ENCODE measurements around the gene ZDHHC11B.
"Not testable (repeated sequence)": the region's sequence is repeated elsewhere in the genome, so short reads cannot be mapped to it uniquely, and the experiment has no call there.

Gene ZDHHC11B

DNA sequence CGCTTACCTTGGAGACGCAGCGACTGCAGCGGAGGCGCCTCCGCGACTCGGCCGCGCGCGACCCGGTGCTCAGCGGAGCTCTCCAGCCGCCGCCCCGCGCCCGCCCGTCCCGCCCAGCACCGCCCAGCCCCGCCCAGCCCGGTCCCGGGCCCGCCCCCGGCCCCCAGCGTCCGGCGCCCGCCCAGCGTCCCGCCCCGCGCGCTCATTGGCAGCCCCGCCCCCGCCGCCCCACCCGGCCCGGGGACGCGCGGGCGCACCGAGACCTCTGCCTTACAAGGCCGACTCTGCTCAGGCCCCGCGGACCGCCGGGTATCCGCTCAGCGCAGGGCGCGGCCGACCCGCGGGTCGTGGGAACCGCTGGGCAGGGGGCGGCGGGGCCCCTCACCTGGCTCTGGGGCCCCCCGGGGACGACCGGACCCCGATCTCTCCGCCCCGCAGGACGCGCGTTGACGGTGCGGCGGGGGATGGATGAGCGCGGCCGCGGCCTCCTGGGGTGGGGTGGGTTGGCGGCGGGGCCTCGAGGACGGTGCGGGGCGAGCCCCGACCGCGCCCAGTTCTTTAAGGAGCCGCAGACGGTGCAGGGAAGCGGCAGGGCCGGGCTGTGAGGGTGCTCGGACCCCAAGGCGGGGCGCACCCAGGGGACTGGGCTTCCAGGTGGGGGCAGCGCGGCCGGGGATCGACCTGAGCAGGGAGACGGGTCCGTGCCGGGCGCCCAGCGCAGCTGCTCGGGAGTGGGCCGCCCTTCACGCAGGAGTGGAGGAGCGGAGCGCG, 91.1 kb downstream of the ZDHHC11B start, which contains the start of gene TPPP:
Gene TPPP (minus strand): TSS at position 82 of the 771 bp plus-strand sequence. CDS start 15,292 bp downstream, outside the sequence.
- not testable (repeated sequence) for H3K18ac ChIP-seq (ENCODE audit: low read length); H3K27ac ChIP-seq (ENCODE audit: low read depth, low read length); H2BK120ac ChIP-seq (ENCODE audit: insufficient read depth, low read length, poor library complexity); H3K79me2 ChIP-seq (ENCODE audit: control insufficient read depth, insufficient read depth, low read length, poor library complexity); H3K14ac ChIP-seq (ENCODE audit: low read length); H3K4ac ChIP-seq (ENCODE audit: low read depth, low read length); H4K12ac ChIP-seq (ENCODE audit: low read depth, low read length); H4K91ac ChIP-seq (ENCODE audit: low read depth, low read length); H2BK5ac ChIP-seq (ENCODE audit: low read depth, low read length, poor library complexity); H2AK5ac ChIP-seq (ENCODE audit: low read length); H2BK12ac ChIP-seq (ENCODE audit: low read length); H3K4me1 ChIP-seq (ENCODE audit: control insufficient read depth in 1 of 2, insufficient read depth in 2 of 2, low read length in 2 of 2); H2AFZ ChIP-seq (ENCODE audit: insufficient read depth, low read length, poor library complexity); H3K9ac ChIP-seq (ENCODE audit: low read length); H3K23ac ChIP-seq (ENCODE audit: low read length); H3K36me3 ChIP-seq (ENCODE audit: control insufficient read depth in 1 of 2, insufficient read depth in 2 of 2, low read length in 2 of 2); H3K9me3 ChIP-seq (ENCODE audit: insufficient read depth, low read depth, low read length); H3K27me3 ChIP-seq (ENCODE audit: insufficient read depth, low read length); H3K79me1 ChIP-seq (ENCODE audit: low read length)
- peak; percentile 63 to 80 for DNase-seq
- Histone ChIP-seq H3K4me2 (ENCODE audit: low read length) (peak within 1 kb of the TSS; percentile 85), H3K4me3 (ENCODE audit: low read depth, low read length) (peak within 1 kb of the TSS; percentile 62), H4K8ac (ENCODE audit: low read depth, low read length) (peak within 1 kb of the TSS; percentile 28)
- WGBS (ENCODE audit: extremely low coverage, insufficient coverage, insufficient read length) = no CpG with 5 or more reads among the region's 109 CpGs

GRCh38 chr5:692529-693041, 91.9 kb downstream of the ZDHHC11B start:
- not testable (repeated sequence) for H3K4me1 ChIP-seq (ENCODE audit: control insufficient read depth in 1 of 2, insufficient read depth in 2 of 2, low read length in 2 of 2); H2BK5ac ChIP-seq (ENCODE audit: low read depth, low read length, poor library complexity); H3K79me1 ChIP-seq (ENCODE audit: low read length); H3K36me3 ChIP-seq (ENCODE audit: control insufficient read depth in 1 of 2, insufficient read depth in 2 of 2, low read length in 2 of 2); H2AFZ ChIP-seq (ENCODE audit: insufficient read depth, low read length, poor library complexity); H3K9me3 ChIP-seq (ENCODE audit: insufficient read depth, low read depth, low read length); H3K9ac ChIP-seq (ENCODE audit: low read length); H3K79me2 ChIP-seq (ENCODE audit: control insufficient read depth, insufficient read depth, low read length, poor library complexity); H2BK12ac ChIP-seq (ENCODE audit: low read length); H3K4me3 ChIP-seq (ENCODE audit: low read depth, low read length); H3K27me3 ChIP-seq (ENCODE audit: insufficient read depth, low read length); H3K14ac ChIP-seq (ENCODE audit: low read length); H2BK120ac ChIP-seq (ENCODE audit: insufficient read depth, low read length, poor library complexity); H4K91ac ChIP-seq (ENCODE audit: low read depth, low read length); H2AK5ac ChIP-seq (ENCODE audit: low read length); H4K8ac ChIP-seq (ENCODE audit: low read depth, low read length); H4K12ac ChIP-seq (ENCODE audit: low read depth, low read length); H3K4ac ChIP-seq (ENCODE audit: low read depth, low read length); H3K23ac ChIP-seq (ENCODE audit: low read length); H3K18ac ChIP-seq (ENCODE audit: low read length); H3K27ac ChIP-seq (ENCODE audit: low read depth, low read length)
- H3K4me2 ChIP-seq (ENCODE audit: low read length) = peak overlapping the region; percentile 43
- no CpG with 5 or more reads among the region's 41 CpGs for WGBS (ENCODE audit: extremely low coverage, insufficient coverage, insufficient read length)
- DNase-seq = peak in 1 of 2 donors; percentile 34

GRCh38 chr5:691817-692528, 92.6 kb downstream of the ZDHHC11B start:
- no peaks in the 10 kb centered on the region for H3K9me3 ChIP-seq (ENCODE audit: insufficient read depth, low read depth, low read length)
- no peak overlapping the region for H2AK5ac ChIP-seq (ENCODE audit: low read length)
- H3K36me3 ChIP-seq (ENCODE audit: control insufficient read depth in 1 of 2, insufficient read depth in 2 of 2, low read length in 2 of 2) = no peaks in the 10 kb centered on the region
- peaks cover 3% of the 10 kb centered on the region for H3K27me3 ChIP-seq (ENCODE audit: insufficient read depth, low read length)
- no peaks in the 10 kb centered on the region for H3K79me1 ChIP-seq (ENCODE audit: low read length)
- no peaks in the 10 kb centered on the region for H3K4me1 ChIP-seq (ENCODE audit: control insufficient read depth in 1 of 2, insufficient read depth in 2 of 2, low read length in 2 of 2)
- no peak overlapping the region for H3K18ac ChIP-seq (ENCODE audit: low read length)
- no CpG with 5 or more reads among the region's 2 CpGs for WGBS (ENCODE audit: extremely low coverage, insufficient coverage, insufficient read length)
- no peak overlapping the region for H2AFZ ChIP-seq (ENCODE audit: insufficient read depth, low read length, poor library complexity)
- H3K9ac ChIP-seq (ENCODE audit: low read length) = no peak overlapping the region
- no peak overlapping the region for H2BK12ac ChIP-seq (ENCODE audit: low read length)
- no peak for DNase-seq
- no peak overlapping the region for H3K23ac ChIP-seq (ENCODE audit: low read length)
- H2BK120ac ChIP-seq (ENCODE audit: insufficient read depth, low read length, poor library complexity) = no peak overlapping the region
- H3K27ac ChIP-seq (ENCODE audit: low read depth, low read length) = no peak overlapping the region
- H4K91ac ChIP-seq (ENCODE audit: low read depth, low read length) = no peak overlapping the region
- H4K8ac ChIP-seq (ENCODE audit: low read depth, low read length) = no peak overlapping the region
- H3K14ac ChIP-seq (ENCODE audit: low read length) = no peak overlapping the region
- no peaks in the 10 kb centered on the region for H3K79me2 ChIP-seq (ENCODE audit: control insufficient read depth, insufficient read depth, low read length, poor library complexity)
- no peak overlapping the region for H2BK5ac ChIP-seq (ENCODE audit: low read depth, low read length, poor library complexity)
- H3K4ac ChIP-seq (ENCODE audit: low read depth, low read length) = no peak overlapping the region
- H4K12ac ChIP-seq (ENCODE audit: low read depth, low read length) = no peak overlapping the region
- H3K4me2 ChIP-seq (ENCODE audit: low read length) = no peak overlapping the region
- H3K4me3 ChIP-seq (ENCODE audit: low read depth, low read length) = no peak overlapping the region

DNA sequence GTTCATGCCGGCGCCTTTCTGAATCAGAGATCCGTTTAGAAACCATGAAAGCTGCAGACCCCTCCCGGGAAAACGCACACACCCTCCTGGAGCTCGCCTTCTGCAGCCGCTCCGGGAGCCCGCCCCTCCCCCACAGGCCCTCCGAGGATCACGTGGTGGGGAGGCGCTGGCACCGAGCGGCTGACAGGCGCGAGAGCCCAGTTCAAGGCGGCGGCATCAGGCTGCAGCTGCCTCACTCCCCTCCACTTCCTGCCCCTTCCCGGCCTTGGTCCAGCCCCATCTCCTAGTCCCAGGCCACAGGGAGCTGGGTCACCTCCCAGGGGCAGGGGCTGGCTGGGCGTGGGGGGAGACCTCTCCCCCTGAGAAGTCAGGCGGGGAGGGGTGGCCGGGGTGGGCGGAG, 93.5 kb downstream of the ZDHHC11B start:
- not testable (repeated sequence) for H3K14ac ChIP-seq (ENCODE audit: low read length); H3K4ac ChIP-seq (ENCODE audit: low read depth, low read length); H3K79me2 ChIP-seq (ENCODE audit: control insufficient read depth, insufficient read depth, low read length, poor library complexity); H3K18ac ChIP-seq (ENCODE audit: low read length); H3K79me1 ChIP-seq (ENCODE audit: low read length); H3K36me3 ChIP-seq (ENCODE audit: control insufficient read depth in 1 of 2, insufficient read depth in 2 of 2, low read length in 2 of 2); H2AFZ ChIP-seq (ENCODE audit: insufficient read depth, low read length, poor library complexity); H2BK12ac ChIP-seq (ENCODE audit: low read length); H3K23ac ChIP-seq (ENCODE audit: low read length); H4K91ac ChIP-seq (ENCODE audit: low read depth, low read length); H3K9me3 ChIP-seq (ENCODE audit: insufficient read depth, low read depth, low read length); H4K12ac ChIP-seq (ENCODE audit: low read depth, low read length); H3K27me3 ChIP-seq (ENCODE audit: insufficient read depth, low read length); H3K4me1 ChIP-seq (ENCODE audit: control insufficient read depth in 1 of 2, insufficient read depth in 2 of 2, low read length in 2 of 2); H4K8ac ChIP-seq (ENCODE audit: low read depth, low read length); H3K4me2 ChIP-seq (ENCODE audit: low read length); H2AK5ac ChIP-seq (ENCODE audit: low read length); DNase-seq; H3K4me3 ChIP-seq (ENCODE audit: low read depth, low read length); H2BK120ac ChIP-seq (ENCODE audit: insufficient read depth, low read length, poor library complexity); H3K27ac ChIP-seq (ENCODE audit: low read depth, low read length); H2BK5ac ChIP-seq (ENCODE audit: low read depth, low read length, poor library complexity); H3K9ac ChIP-seq (ENCODE audit: low read length)
- WGBS (ENCODE audit: extremely low coverage, insufficient coverage, insufficient read length) = no CpG with 5 or more reads among the region's 23 CpGs
